ENCODE results near the gene GSTT4. TPM values are rescaled to one million over a fixed set of nuclear protein-coding genes. Genes with fewer than 3 reads are reported as not detected.

The GSTT4 gene
- polyA plus RNA-seq, 1 donor from 2014 or later, result not detected

DNA sequence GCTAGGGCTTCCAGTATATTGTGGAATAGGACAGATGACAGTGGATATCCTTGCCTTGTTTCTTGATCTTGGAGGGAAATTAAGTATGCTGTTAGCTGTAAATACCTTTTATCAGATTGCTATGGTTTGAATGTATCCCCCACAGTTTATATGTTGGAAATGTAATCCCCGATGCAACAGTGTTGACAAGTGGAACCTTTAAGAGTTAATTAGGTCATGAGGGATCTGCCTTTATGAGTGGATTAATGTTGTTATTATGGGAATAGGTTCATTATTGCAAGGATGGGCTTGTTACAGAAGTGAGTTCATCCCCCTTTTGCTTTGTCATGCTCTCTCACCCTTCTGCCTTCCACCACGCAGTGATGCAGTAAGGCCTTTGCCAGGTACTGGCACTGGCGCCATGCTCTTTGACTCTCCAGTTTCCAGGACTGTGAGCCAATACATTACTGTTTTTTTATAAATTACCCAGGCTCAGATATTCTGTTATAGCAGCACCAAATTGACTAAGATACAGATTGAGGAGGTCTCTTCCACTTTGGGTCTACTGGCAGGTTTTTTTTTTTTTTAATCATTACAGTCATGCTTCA, 22.2 kb upstream of the GSTT4 start:
- Histone ChIP-seq H3K27ac (ENCODE audit: low read length) (no peak overlapping the region), H3K79me2 (replicated peaks; ENCODE audit: insufficient read depth, low read length) (peaks cover 27% of the 10 kb centered on the region), H3F3A (ENCODE audit: insufficient read depth, low read length, poor library complexity, severe bottlenecking) (no peaks in the 10 kb centered on the region), H2AFZ (ENCODE audit: low read depth, low read length) (no peak overlapping the region), H3K4me3 (ENCODE audit: low read length) (no peak overlapping the region), H3K9me3 (ENCODE audit: low read length) (no peaks in the 10 kb centered on the region), H4K20me1 (ENCODE audit: insufficient read depth) (no peaks in the 10 kb centered on the region), H3K36me3 (ENCODE audit: insufficient read depth, low read length) (no peaks in the 10 kb centered on the region), H3K9ac (ENCODE audit: low read length) (no peak overlapping the region), H3K9me2 (ENCODE audit: insufficient read depth, low read length) (no peaks in the 10 kb centered on the region), H3K27me3 (ENCODE audit: insufficient read depth, low read depth, low read length) (no peaks in the 10 kb centered on the region), H3K4me2 (ENCODE audit: low read length) (no peak overlapping the region)
- TF ChIP-seq RAD21 (conservative IDR thresholded peaks at IDR 0.05), result no peak
- no peak for TF ChIP-seq POLR2AphosphoS5 (IDR thresholded peaks at IDR 0.05)
- no peak for TF ChIP-seq TAF1 (IDR thresholded peaks at IDR 0.05; ENCODE audit: low read depth)
- TF ChIP-seq, protein P1, sequence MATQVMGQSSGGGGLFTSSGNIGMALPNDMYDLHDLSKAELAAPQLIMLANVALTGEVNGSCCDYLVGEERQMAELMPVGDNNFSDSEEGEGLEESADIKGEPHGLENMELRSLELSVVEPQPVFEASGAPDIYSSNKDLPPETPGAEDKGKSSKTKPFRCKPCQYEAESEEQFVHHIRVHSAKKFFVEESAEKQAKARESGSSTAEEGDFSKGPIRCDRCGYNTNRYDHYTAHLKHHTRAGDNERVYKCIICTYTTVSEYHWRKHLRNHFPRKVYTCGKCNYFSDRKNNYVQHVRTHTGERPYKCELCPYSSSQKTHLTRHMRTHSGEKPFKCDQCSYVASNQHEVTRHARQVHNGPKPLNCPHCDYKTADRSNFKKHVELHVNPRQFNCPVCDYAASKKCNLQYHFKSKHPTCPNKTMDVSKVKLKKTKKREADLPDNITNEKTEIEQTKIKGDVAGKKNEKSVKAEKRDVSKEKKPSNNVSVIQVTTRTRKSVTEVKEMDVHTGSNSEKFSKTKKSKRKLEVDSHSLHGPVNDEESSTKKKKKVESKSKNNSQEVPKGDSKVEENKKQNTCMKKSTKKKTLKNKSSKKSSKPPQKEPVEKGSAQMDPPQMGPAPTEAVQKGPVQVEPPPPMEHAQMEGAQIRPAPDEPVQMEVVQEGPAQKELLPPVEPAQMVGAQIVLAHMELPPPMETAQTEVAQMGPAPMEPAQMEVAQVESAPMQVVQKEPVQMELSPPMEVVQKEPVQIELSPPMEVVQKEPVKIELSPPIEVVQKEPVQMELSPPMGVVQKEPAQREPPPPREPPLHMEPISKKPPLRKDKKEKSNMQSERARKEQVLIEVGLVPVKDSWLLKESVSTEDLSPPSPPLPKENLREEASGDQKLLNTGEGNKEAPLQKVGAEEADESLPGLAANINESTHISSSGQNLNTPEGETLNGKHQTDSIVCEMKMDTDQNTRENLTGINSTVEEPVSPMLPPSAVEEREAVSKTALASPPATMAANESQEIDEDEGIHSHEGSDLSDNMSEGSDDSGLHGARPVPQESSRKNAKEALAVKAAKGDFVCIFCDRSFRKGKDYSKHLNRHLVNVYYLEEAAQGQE (IDR thresholded peaks at IDR 0.05; ENCODE audit: borderline replicate concordance), result no peak
- TF ChIP-seq MXI1 (conservative IDR thresholded peaks at IDR 0.05; ENCODE audit: poor library complexity, severe bottlenecking), result no peak
- TF ChIP-seq, protein P2, sequence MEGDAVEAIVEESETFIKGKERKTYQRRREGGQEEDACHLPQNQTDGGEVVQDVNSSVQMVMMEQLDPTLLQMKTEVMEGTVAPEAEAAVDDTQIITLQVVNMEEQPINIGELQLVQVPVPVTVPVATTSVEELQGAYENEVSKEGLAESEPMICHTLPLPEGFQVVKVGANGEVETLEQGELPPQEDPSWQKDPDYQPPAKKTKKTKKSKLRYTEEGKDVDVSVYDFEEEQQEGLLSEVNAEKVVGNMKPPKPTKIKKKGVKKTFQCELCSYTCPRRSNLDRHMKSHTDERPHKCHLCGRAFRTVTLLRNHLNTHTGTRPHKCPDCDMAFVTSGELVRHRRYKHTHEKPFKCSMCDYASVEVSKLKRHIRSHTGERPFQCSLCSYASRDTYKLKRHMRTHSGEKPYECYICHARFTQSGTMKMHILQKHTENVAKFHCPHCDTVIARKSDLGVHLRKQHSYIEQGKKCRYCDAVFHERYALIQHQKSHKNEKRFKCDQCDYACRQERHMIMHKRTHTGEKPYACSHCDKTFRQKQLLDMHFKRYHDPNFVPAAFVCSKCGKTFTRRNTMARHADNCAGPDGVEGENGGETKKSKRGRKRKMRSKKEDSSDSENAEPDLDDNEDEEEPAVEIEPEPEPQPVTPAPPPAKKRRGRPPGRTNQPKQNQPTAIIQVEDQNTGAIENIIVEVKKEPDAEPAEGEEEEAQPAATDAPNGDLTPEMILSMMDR (IDR thresholded peaks at IDR 0.05; ENCODE audit: poor library complexity, severe bottlenecking), result no peak
- TF ChIP-seq SMC3 (conservative IDR thresholded peaks at IDR 0.05; ENCODE audit: poor library complexity), result no peak
- TF ChIP-seq EP300 (conservative IDR thresholded peaks at IDR 0.05; ENCODE audit: poor library complexity, severe bottlenecking), result no peak
- TF ChIP-seq EZH2 (IDR thresholded peaks at IDR 0.05; ENCODE audit: borderline replicate concordance, insufficient read depth, low read length, poor library complexity, severe bottlenecking), result no peak

DNA sequence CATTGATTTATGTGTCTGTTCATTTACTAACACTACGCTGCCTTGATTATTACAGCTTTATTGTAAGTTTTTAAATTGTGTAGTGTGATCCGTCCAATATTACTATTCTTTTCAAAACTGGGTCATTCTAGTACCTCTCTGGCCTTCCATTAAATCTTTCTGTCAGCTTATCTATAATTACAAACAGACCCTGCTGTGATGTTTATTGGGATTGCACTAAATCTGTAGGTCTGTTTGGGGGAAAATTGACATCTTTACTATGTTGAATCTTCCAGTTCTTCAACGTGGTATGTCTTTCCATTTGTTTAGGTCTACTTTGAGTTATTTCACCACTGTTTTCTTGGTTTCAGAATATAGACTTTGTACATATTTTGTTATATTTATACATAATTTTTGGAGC, 21.5 kb upstream of the GSTT4 start:
- peaks cover 20% of the 10 kb centered on the region for H3K79me2 ChIP-seq (replicated peaks; ENCODE audit: insufficient read depth, low read length)

More for the DNA sequence above, 21.5 kb upstream of the GSTT4 start:
- no peaks in the 10 kb centered on the region for H4K20me1 ChIP-seq (ENCODE audit: insufficient read depth)
- no peaks in the 10 kb centered on the region for H3K9me2 ChIP-seq (ENCODE audit: insufficient read depth, low read length)
- no peaks in the 10 kb centered on the region for H3F3A ChIP-seq (ENCODE audit: insufficient read depth, low read length, poor library complexity, severe bottlenecking)
- no peaks in the 10 kb centered on the region for H3K27me3 ChIP-seq (ENCODE audit: insufficient read depth, low read depth, low read length)
- H3K4me2 ChIP-seq (ENCODE audit: low read length), result no peak overlapping the region
- H3K4me3 ChIP-seq (ENCODE audit: low read length), result no peak overlapping the region
- H3K9me3 ChIP-seq (ENCODE audit: low read length), result no peaks in the 10 kb centered on the region
- H3K27ac ChIP-seq (ENCODE audit: low read length), result no peak overlapping the region
- H3K36me3 ChIP-seq (ENCODE audit: insufficient read depth, low read length), result no peaks in the 10 kb centered on the region
- no peak overlapping the region for H3K9ac ChIP-seq (ENCODE audit: low read length)
- H2AFZ ChIP-seq (ENCODE audit: low read depth, low read length), result no peak overlapping the region
- TF ChIP-seq SMC3 (conservative IDR thresholded peaks at IDR 0.05; ENCODE audit: poor library complexity) (no peak), MXI1 (conservative IDR thresholded peaks at IDR 0.05; ENCODE audit: poor library complexity, severe bottlenecking) (no peak), RAD21 (conservative IDR thresholded peaks at IDR 0.05) (no peak), EP300 (conservative IDR thresholded peaks at IDR 0.05; ENCODE audit: poor library complexity, severe bottlenecking) (no peak), EZH2 (IDR thresholded peaks at IDR 0.05; ENCODE audit: borderline replicate concordance, insufficient read depth, low read length, poor library complexity, severe bottlenecking) (no peak), TAF1 (IDR thresholded peaks at IDR 0.05; ENCODE audit: low read depth) (no peak), POLR2AphosphoS5 (IDR thresholded peaks at IDR 0.05) (no peak)
- TF ChIP-seq, protein P1 (IDR thresholded peaks at IDR 0.05; ENCODE audit: borderline replicate concordance), result no peak
- TF ChIP-seq, protein P2 (IDR thresholded peaks at IDR 0.05; ENCODE audit: poor library complexity, severe bottlenecking), result no peak
